Fibroblast of lung (primary cell): ENCODE results near the gene C15orf61.

Source experiments
- EZH2 ChIP-seq: IDR thresholded peaks from 2 replicates; pipeline ENCODE4 v1.5.1; 2012; ENCODE audit warnings: low read length, control low read depth, mild to moderate bottlenecking; ENCODE audit errors: missing control alignments
- TF ChIP-seq, protein P1 (sequence below), 2 donors: IDR thresholded peaks in 1 of 2; conservative IDR thresholded peaks in 1 of 2; 1 replicate in 1 of 2; 2 replicates in 1 of 2; pipeline ENCODE4 v1.5.1; 2011 to 2012; ENCODE audit warnings: low read length in 2 of 2, control low read depth in 1 of 2, inconsistent platforms in 1 of 2, low read depth in 1 of 2, mild to moderate bottlenecking in 1 of 2

DNA sequence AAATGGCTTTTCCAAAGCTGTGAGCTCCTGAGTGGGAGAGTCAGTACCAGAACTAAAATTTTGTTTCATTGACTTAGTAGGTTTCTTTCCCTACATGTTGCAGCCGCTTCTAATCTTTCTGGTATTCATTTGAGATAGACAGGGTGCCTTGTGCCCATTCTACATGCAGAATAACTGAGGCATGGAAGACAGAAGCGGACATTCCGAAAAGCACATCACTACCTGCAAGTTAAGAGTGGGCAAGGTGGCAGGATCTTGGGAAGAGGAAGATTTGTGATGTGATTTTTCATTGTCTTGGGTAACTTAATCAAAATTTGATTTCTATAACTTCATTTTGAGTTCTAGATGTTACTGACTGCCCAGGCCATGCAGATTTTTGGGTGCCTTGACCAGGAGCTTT, 23.5 kb downstream of the C15orf61 start:
- TF ChIP-seq, protein P1, sequence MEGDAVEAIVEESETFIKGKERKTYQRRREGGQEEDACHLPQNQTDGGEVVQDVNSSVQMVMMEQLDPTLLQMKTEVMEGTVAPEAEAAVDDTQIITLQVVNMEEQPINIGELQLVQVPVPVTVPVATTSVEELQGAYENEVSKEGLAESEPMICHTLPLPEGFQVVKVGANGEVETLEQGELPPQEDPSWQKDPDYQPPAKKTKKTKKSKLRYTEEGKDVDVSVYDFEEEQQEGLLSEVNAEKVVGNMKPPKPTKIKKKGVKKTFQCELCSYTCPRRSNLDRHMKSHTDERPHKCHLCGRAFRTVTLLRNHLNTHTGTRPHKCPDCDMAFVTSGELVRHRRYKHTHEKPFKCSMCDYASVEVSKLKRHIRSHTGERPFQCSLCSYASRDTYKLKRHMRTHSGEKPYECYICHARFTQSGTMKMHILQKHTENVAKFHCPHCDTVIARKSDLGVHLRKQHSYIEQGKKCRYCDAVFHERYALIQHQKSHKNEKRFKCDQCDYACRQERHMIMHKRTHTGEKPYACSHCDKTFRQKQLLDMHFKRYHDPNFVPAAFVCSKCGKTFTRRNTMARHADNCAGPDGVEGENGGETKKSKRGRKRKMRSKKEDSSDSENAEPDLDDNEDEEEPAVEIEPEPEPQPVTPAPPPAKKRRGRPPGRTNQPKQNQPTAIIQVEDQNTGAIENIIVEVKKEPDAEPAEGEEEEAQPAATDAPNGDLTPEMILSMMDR (conservative IDR thresholded peaks at IDR 0.05 in 1 of 2, IDR thresholded peaks at IDR 0.05 in 1 of 2; ENCODE audit: low read depth in 1 of 2, low read length in 2 of 2) = no peak
- TF ChIP-seq EZH2 = no peak
